Panc1 (cell line): Measurements from ENCODE around the gene SEMA4A. TPM values are rescaled to one million over a fixed set of nuclear protein-coding genes. Genes with fewer than 3 reads are reported as not detected.

ENCODE experiments used
- ATAC-seq: fragments of 200-7000 bp; cut with Tn5 transposase; 2 replicates; pipeline ENCODE4 v1.9.1; 2020; ENCODE audit warnings: mild to moderate bottlenecking, moderate library complexity
- BruUV-seq: library from RNA; stranded (reverse); fragments of 400-500 nt; replicated peaks from 2 replicates; lab custom pipeline; 2021; lab: Mats Ljungman, UMichigan
- CTCF ChIA-PET: fragments of 300-600 bp; sonication (Branson Sonifier 250); formaldehyde crosslinking; loops from one replicate; lab custom pipeline; 2022; ENCODE audit warnings: antibody characterized with exemption; lab: Charles Lee
- POLR2A ChIA-PET: fragments of 300-600 bp; sonication (Branson Sonifier 250); formaldehyde crosslinking; loops from one replicate; lab custom pipeline; 2022; ENCODE audit warnings: antibody characterized with exemption; lab: Charles Lee
- DNase-seq: peaks from one replicate; pipeline ENCODE4 v3.0.0-alpha.2; 2010; ENCODE audit warnings: low read depth, low spot score
- H3K27ac ChIP-seq: 2 replicates; pipeline ENCODE4 v1.5.1; 2011; ENCODE audit warnings: mild to moderate bottlenecking, low read length, inconsistent platforms
- H3K27me3 ChIP-seq: fragments of 200-500 bp; sonication (Bioruptor generic); 2 replicates; pipeline ENCODE4 v1.6.0; 2014; ENCODE audit warnings: low read length, inconsistent platforms; ENCODE audit not compliant: control insufficient read depth, insufficient read depth
- H3K36me3 ChIP-seq: fragments of 200-500 bp; sonication (Bioruptor generic); 2 replicates; pipeline ENCODE4 v1.5.1; 2014; ENCODE audit warnings: inconsistent platforms, mild to moderate bottlenecking, low read length, moderate library complexity; ENCODE audit not compliant: control insufficient read depth, insufficient read depth
- H3K4me1 ChIP-seq: 2 replicates; pipeline ENCODE4 v1.5.1; 2011; ENCODE audit warnings: inconsistent platforms, mild to moderate bottlenecking, low read length, moderate library complexity; ENCODE audit not compliant: control insufficient read depth, insufficient read depth
- H3K4me3 ChIP-seq, 2 experiments: 2 replicates each; pipeline ENCODE4 v1.5.1; 2011 to 2012; ENCODE audit warnings: low read depth in 2 of 2, low read length in 2 of 2, mild to moderate bottlenecking in 2 of 2, inconsistent platforms in 1 of 2, moderate library complexity in 1 of 2
- H3K9me3 ChIP-seq: fragments of 200-500 bp; sonication (Bioruptor generic); 2 replicates; pipeline ENCODE4 v1.5.1; 2014; ENCODE audit warnings: low read depth, mild to moderate bottlenecking, inconsistent platforms, low read length, moderate library complexity; ENCODE audit not compliant: control insufficient read depth, insufficient read depth
- POLR2AphosphoS5 ChIP-seq: IDR thresholded peaks from 2 replicates; pipeline ENCODE4 v1.6.1; 2012; ENCODE audit warnings: mild to moderate bottlenecking, low read depth, low read length, moderate library complexity
- SIN3A ChIP-seq: IDR thresholded peaks from 2 replicates; pipeline ENCODE4 v1.6.1; 2012; ENCODE audit warnings: low read depth, mild to moderate bottlenecking, low read length, moderate library complexity, borderline replicate concordance; ENCODE audit not compliant: insufficient read depth
- TCF7L2 ChIP-seq: IDR thresholded peaks from 2 replicates; pipeline ENCODE4 v1.6.1; 2011; ENCODE audit warnings: mild to moderate bottlenecking, low read depth, low read length, inconsistent platforms
- in situ Hi-C: cut with HindIII; loops from 2 replicates; pipeline ENCODE4 v1.10.0; 2016; ENCODE audit warnings: low sequenced_read_pairs, low pct_unique_long_range_greater_than_20kb
- intact Hi-C: fragments of 100-400 bp; cut with micrococcal nuclease; formaldehyde crosslinking; loops from one replicate; pipeline ENCODE4 v1.10.0; 2022; ENCODE audit not compliant: unreplicated experiment
- total RNA-seq: library from RNA; stranded (reverse); gene quantifications from one replicate; pipeline ENCODE4 v1.2.1, GENCODE V29; 2021; ENCODE audit not compliant: unreplicated experiment
- TF ChIP-seq, protein P1 (sequence below): fragments of 450-650 bp; IDR thresholded peaks from 2 replicates; pipeline ENCODE4 v1.5.1; 2017; ENCODE audit warnings: mild to moderate bottlenecking
- TF ChIP-seq, protein P2 (sequence below), 2 experiments: IDR thresholded peaks; 2 replicates each; pipeline ENCODE4 v1.6.1; 2011 to 2012; ENCODE audit warnings: low read depth in 2 of 2, control low read depth in 1 of 2, low read length in 1 of 2, mild to moderate bottlenecking in 1 of 2, moderate library complexity in 1 of 2; ENCODE audit not compliant: insufficient read depth in 1 of 2

The SEMA4A gene
- total RNA-seq, 1 experiment from 2014 or later = 0.21 TPM

DNA sequence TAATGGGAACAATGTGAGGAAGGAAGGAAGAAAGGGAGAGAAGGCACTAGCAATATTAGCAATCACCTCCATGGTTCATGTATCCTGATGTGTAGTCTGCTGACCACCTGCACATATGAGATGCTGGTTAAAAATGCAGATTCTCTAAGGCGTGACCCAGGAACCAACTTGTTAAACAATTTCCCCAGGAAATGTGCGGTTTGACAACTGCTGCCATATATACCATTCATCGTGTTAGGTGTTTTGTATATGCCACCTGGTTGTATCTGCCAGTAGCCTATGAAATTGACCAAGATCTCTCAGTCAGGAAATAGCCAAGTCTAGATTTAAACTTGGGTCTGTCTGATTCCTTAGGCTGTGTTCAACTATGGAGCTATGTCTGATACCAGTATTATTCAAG lies 4.1 kb downstream of the SEMA4A start:
- intact Hi-C loops = no loop called here
- Histone ChIP-seq H3K9me3 (no peaks in the 10 kb centered on the region), H3K4me3 (no peak overlapping the region), H3K4me1 (no peaks in the 10 kb centered on the region; the same call in 1 of the 2 replicates), H3K27ac (no peak overlapping the region), H3K36me3 (no peaks in the 10 kb centered on the region), H3K27me3 (no peaks in the 10 kb centered on the region)
- DNase-seq = no peak
- POLR2A ChIA-PET = interaction anchor here (0.7 kb wide), 1 partner anchor 67 kb away, joined by 4 read pairs; no protein-coding TSS in a partner anchor
- BruUV-seq = no TSS peak
- CTCF ChIA-PET = interaction anchor here (0.6 kb wide), 1 partner anchor 67 kb away, joined by 4 read pairs; no protein-coding TSS in a partner anchor
- in situ Hi-C loops = no loop called here
- ATAC-seq = no peak
- TF ChIP-seq, protein P1, sequence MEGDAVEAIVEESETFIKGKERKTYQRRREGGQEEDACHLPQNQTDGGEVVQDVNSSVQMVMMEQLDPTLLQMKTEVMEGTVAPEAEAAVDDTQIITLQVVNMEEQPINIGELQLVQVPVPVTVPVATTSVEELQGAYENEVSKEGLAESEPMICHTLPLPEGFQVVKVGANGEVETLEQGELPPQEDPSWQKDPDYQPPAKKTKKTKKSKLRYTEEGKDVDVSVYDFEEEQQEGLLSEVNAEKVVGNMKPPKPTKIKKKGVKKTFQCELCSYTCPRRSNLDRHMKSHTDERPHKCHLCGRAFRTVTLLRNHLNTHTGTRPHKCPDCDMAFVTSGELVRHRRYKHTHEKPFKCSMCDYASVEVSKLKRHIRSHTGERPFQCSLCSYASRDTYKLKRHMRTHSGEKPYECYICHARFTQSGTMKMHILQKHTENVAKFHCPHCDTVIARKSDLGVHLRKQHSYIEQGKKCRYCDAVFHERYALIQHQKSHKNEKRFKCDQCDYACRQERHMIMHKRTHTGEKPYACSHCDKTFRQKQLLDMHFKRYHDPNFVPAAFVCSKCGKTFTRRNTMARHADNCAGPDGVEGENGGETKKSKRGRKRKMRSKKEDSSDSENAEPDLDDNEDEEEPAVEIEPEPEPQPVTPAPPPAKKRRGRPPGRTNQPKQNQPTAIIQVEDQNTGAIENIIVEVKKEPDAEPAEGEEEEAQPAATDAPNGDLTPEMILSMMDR = no peak
- TF ChIP-seq SIN3A = no peak
- no peak for TF ChIP-seq TCF7L2
- TF ChIP-seq, protein P2, sequence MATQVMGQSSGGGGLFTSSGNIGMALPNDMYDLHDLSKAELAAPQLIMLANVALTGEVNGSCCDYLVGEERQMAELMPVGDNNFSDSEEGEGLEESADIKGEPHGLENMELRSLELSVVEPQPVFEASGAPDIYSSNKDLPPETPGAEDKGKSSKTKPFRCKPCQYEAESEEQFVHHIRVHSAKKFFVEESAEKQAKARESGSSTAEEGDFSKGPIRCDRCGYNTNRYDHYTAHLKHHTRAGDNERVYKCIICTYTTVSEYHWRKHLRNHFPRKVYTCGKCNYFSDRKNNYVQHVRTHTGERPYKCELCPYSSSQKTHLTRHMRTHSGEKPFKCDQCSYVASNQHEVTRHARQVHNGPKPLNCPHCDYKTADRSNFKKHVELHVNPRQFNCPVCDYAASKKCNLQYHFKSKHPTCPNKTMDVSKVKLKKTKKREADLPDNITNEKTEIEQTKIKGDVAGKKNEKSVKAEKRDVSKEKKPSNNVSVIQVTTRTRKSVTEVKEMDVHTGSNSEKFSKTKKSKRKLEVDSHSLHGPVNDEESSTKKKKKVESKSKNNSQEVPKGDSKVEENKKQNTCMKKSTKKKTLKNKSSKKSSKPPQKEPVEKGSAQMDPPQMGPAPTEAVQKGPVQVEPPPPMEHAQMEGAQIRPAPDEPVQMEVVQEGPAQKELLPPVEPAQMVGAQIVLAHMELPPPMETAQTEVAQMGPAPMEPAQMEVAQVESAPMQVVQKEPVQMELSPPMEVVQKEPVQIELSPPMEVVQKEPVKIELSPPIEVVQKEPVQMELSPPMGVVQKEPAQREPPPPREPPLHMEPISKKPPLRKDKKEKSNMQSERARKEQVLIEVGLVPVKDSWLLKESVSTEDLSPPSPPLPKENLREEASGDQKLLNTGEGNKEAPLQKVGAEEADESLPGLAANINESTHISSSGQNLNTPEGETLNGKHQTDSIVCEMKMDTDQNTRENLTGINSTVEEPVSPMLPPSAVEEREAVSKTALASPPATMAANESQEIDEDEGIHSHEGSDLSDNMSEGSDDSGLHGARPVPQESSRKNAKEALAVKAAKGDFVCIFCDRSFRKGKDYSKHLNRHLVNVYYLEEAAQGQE (IDR thresholded peaks at IDR 0.05; ENCODE audit: insufficient read depth in 1 of 2, low read depth in 2 of 2, low read length in 1 of 2) = no peak
- TF ChIP-seq POLR2AphosphoS5 = no peak

DNA sequence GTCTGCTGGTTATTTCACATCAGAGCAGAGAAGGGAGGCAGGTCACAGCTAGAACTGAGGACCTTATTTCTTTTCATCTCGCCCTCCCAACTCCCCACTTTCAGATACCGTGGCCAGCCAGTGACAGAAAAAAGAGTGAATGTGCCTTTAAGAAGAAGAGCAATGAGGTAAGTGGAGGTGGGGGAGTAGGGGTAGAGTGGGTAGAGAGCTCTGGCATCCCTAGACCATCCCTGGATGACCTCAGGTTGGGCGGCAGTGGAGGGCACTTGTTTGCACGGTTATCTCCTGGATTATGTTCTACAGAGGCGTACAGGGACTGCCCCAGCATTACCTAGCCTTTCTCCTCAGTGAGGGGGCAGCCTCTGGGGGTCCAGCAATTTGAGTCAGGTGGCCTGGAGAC lies 4.6 kb downstream of the SEMA4A start:
- no TSS peak for BruUV-seq
- ChIA-PET POLR2A (interaction anchor here (0.7 kb wide), 1 partner anchor 67 kb away, joined by 4 read pairs; no protein-coding TSS in a partner anchor), CTCF (interaction anchor here (0.6 kb wide), 1 partner anchor 67 kb away, joined by 4 read pairs; no protein-coding TSS in a partner anchor)
- no peaks in the 10 kb centered on the region for H3K36me3 ChIP-seq
- H3K9me3 ChIP-seq = no peaks in the 10 kb centered on the region
- ATAC-seq (no peak), DNase-seq (no peak)
- no peak for TF ChIP-seq SIN3A
- no peak for TF ChIP-seq POLR2AphosphoS5
- TF ChIP-seq, protein P2 (IDR thresholded peaks at IDR 0.05; ENCODE audit: insufficient read depth in 1 of 2, low read depth in 2 of 2, low read length in 1 of 2) = no peak
- no peak for TF ChIP-seq TCF7L2
- TF ChIP-seq, protein P1 = no peak
- no peaks in the 10 kb centered on the region; the same call in 1 of the 2 replicates for H3K4me1 ChIP-seq
- no peak overlapping the region for H3K27ac ChIP-seq
- in situ Hi-C loops (no loop called here), intact Hi-C loops (no loop called here)
- H3K4me3 ChIP-seq = no peak overlapping the region
- H3K27me3 ChIP-seq = no peaks in the 10 kb centered on the region
